PC-9 (cell line): Measurements from ENCODE around the gene OBSCN.

ENCODE experiments used
- EZH2 ChIP-seq: fragments of 200-600 bp; sonication (generic); IDR thresholded peaks from 2 replicates; pipeline ENCODE4 v1.8.0; 2017; ENCODE audit warnings: antibody characterized with exemption, low read depth
- TF ChIP-seq, protein P1 (sequence below): fragments of 200-600 bp; sonication (generic); conservative IDR thresholded peaks from 2 replicates; pipeline ENCODE4 v1.6.1; 2017; ENCODE audit warnings: mixed run types, antibody characterized with exemption, mild to moderate bottlenecking, moderate library complexity

GRCh38 chr1:228165372-228166169, 42.3 kb upstream of the OBSCN start, which contains the start of gene IBA57:
- TF ChIP-seq, protein P1, sequence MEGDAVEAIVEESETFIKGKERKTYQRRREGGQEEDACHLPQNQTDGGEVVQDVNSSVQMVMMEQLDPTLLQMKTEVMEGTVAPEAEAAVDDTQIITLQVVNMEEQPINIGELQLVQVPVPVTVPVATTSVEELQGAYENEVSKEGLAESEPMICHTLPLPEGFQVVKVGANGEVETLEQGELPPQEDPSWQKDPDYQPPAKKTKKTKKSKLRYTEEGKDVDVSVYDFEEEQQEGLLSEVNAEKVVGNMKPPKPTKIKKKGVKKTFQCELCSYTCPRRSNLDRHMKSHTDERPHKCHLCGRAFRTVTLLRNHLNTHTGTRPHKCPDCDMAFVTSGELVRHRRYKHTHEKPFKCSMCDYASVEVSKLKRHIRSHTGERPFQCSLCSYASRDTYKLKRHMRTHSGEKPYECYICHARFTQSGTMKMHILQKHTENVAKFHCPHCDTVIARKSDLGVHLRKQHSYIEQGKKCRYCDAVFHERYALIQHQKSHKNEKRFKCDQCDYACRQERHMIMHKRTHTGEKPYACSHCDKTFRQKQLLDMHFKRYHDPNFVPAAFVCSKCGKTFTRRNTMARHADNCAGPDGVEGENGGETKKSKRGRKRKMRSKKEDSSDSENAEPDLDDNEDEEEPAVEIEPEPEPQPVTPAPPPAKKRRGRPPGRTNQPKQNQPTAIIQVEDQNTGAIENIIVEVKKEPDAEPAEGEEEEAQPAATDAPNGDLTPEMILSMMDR, result peak; percentile 79
- TF ChIP-seq EZH2, result no peak
